ENCODE measurements around the gene SLIRP.
"Not testable (repeated sequence)": the region's sequence is repeated elsewhere in the genome, so short reads cannot be mapped to it uniquely, and the experiment has no call there.

The SLIRP gene

DNA sequence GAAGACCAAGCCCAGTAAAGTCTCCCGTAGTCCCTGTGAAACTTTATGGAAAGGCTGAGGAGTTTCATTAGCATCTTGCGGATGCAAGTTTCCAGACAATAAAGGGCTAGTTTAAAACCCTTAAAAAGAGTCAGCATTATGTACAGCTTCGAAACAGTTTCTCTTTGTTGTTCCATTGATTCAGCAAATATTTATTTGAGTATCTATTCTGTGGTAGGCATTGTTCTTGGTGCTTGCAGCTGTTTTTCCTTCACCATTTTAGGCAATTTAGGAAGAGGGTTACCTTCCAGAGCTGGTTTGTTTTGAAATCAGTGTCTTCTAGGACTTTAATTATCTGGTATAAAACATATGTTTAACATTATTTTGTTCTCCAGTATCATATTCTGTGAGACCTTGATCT is 1.5 kb downstream of the SLIRP start:
- DNase-seq (ENCODE audit: low spot score in 2 of 2) (no peak), ATAC-seq (replicated peaks; ENCODE audit: extremely low read depth, poor library complexity, severe bottlenecking) (no peak)
- Mint-ChIP-seq H3K27me3 (no peaks in the 10 kb centered on the region), H3K27ac (ENCODE audit: low read depth) (no peak overlapping the region), H3K9me3 (no peaks in the 10 kb centered on the region), H3K4me3 (peak overlapping the region; percentile 87), H3K4me1 (peaks cover 34% of the 10 kb centered on the region), H3K36me3 (ENCODE audit: insufficient read depth) (peaks cover 46% of the 10 kb centered on the region)

DNA sequence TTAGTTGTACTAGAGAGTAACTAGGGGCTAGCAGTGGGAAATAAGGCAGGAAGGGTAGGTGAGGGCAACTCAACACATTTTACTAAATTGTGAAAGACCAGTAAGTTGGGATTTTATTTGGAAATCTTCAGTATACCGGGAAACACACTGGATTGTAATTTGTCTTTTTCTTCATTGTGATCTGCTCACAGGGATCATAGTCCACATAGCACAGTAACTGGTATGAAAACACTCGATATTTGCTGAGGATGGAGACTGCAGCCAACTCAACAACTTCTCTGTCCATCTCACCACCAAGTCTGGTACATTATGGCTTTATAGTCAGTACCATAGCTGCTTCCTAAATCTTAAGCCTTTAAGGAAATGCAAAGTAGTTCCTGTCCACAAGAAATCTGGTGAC is 2.5 kb downstream of the SLIRP start:
- H3K4me1 Mint-ChIP-seq, result peaks cover 40% of the 10 kb centered on the region
- no peak overlapping the region for H3K27ac Mint-ChIP-seq (ENCODE audit: low read depth)
- no peaks in the 10 kb centered on the region for H3K27me3 Mint-ChIP-seq
- H3K4me3 Mint-ChIP-seq, result no peak overlapping the region
- H3K36me3 Mint-ChIP-seq (ENCODE audit: insufficient read depth), result peaks cover 54% of the 10 kb centered on the region
- no peaks in the 10 kb centered on the region for H3K9me3 Mint-ChIP-seq
- ATAC-seq (replicated peaks; ENCODE audit: extremely low read depth, poor library complexity, severe bottlenecking) (no peak), DNase-seq (ENCODE audit: low spot score in 2 of 2) (no peak)

DNA sequence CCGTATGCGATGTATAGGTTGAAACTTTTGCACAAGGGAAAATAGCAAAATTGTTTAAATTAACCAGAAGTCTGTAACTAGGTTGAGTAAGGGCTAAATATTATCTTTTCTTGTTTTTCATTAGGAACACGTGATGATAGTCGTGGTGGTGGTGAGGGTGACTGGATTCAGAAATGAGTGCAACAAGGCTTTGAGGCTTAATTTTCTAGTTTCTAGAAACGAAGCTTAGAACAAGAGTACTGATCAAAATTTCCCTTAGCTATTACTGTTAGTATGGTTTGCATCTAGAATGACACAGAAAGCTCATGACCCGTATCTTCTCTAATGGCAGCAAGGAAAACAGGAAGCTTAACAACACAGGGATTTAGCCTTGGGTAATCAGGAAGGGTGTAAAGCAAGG is 7.0 kb downstream of the SLIRP start:
- DNase-seq (ENCODE audit: low spot score in 2 of 2) (no peak), ATAC-seq (replicated peaks; ENCODE audit: extremely low read depth, poor library complexity, severe bottlenecking) (no peak)
- Mint-ChIP-seq H3K4me1 (peaks cover 12% of the 10 kb centered on the region), H3K27me3 (no peaks in the 10 kb centered on the region), H3K27ac (ENCODE audit: low read depth) (peak overlapping the region; percentile 58), H3K4me3 (no peak overlapping the region), H3K9me3 (no peaks in the 10 kb centered on the region), H3K36me3 (ENCODE audit: insufficient read depth) (peaks cover 80% of the 10 kb centered on the region)

DNA sequence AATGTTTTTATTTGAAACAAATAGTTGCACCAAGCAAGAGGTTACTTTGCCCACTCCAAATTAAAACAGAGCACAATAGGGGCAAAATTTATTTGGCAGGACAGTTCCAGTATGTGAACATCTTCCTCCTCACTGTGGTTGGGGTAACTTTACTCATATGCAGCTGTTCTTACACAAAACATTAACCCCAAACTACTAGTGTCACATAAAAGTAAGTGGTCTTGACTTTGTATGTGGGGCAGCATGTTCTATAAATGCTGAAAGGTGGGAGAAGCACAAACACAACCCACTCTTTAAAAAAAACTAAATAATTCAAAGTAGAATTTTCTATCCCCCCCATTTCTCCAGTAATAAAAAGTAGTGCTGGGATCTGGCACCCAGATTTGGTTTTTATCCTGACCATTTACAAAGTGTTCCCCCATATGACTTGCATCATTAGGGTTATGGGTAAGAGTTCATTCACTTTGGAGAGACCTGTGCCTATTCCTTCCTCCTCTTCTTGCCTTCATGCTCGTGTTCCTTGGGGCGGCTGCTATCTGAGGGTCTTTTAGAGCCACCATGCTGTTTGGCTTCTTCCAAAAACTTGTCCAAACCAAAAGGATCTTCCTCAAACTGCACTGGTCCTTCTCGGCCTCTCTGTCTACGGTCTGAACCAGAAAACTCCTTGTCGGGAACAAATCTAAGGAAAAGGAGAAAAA is 9.9 kb downstream of the SLIRP start:
- no peak overlapping the region for H3K27ac Mint-ChIP-seq (ENCODE audit: low read depth)
- H3K9me3 Mint-ChIP-seq, result no peaks in the 10 kb centered on the region
- ATAC-seq (replicated peaks; ENCODE audit: extremely low read depth, poor library complexity, severe bottlenecking) (no peak), DNase-seq (ENCODE audit: low spot score in 2 of 2) (no peak)
- peaks cover 7% of the 10 kb centered on the region for H3K4me1 Mint-ChIP-seq
- H3K36me3 Mint-ChIP-seq (ENCODE audit: insufficient read depth), result peaks cover 81% of the 10 kb centered on the region
- no peak overlapping the region for H3K4me3 Mint-ChIP-seq
- no peaks in the 10 kb centered on the region for H3K27me3 Mint-ChIP-seq

DNA sequence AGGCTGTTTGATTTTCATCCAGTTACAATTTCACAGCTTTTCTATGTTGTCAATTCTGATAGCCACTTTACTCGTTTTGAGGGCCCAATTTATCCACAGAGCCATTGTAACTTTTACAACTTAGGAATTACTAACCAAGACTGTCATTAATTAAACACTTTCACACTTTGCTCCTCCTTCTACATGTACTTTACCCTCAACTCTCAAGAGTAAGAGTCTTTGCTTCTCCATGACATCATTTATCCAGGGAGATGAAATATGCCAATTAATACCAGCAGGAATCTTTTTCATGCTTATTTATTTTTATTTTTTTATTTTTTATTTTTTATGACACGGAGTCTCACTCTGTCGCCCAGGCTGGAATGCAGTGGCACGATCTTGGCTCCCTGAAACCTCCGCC is 13.5 kb downstream of the SLIRP start:
- Mint-ChIP-seq H3K4me3 (no peak overlapping the region), H3K9me3 (no peaks in the 10 kb centered on the region), H3K36me3 (ENCODE audit: insufficient read depth) (peaks cover 78% of the 10 kb centered on the region), H3K27me3 (no peaks in the 10 kb centered on the region), H3K27ac (ENCODE audit: low read depth) (no peak overlapping the region), H3K4me1 (no peaks in the 10 kb centered on the region)
- ATAC-seq (replicated peaks; ENCODE audit: extremely low read depth, poor library complexity, severe bottlenecking) (no peak), DNase-seq (ENCODE audit: low spot score in 2 of 2) (no peak)

DNA sequence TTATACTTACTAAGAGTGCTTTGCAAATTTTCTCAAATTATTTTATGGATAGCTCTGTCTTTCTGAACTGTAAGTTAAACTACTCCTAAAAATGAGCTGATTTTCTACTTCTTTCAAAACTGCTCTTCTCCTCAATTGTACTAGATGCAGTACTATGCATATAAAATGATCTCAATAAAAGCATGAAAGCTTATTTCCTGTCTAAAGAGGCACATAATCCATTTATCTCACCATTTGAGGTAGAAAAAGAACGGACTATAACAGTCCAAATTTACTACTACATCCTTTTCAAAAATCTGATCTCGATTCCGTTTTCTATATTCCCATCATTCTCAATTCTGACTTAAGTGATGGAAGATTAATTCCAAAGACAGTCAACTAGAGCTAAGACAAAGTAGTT is 14.4 kb downstream of the SLIRP start:
- Mint-ChIP-seq H3K9me3 (no peaks in the 10 kb centered on the region), H3K27me3 (no peaks in the 10 kb centered on the region), H3K36me3 (ENCODE audit: insufficient read depth) (peaks cover 81% of the 10 kb centered on the region), H3K4me1 (no peaks in the 10 kb centered on the region), H3K27ac (ENCODE audit: low read depth) (no peak overlapping the region), H3K4me3 (no peak overlapping the region)
- no peak for DNase-seq (ENCODE audit: low spot score in 2 of 2)
- ATAC-seq (replicated peaks; ENCODE audit: extremely low read depth, poor library complexity, severe bottlenecking), result no peak

DNA sequence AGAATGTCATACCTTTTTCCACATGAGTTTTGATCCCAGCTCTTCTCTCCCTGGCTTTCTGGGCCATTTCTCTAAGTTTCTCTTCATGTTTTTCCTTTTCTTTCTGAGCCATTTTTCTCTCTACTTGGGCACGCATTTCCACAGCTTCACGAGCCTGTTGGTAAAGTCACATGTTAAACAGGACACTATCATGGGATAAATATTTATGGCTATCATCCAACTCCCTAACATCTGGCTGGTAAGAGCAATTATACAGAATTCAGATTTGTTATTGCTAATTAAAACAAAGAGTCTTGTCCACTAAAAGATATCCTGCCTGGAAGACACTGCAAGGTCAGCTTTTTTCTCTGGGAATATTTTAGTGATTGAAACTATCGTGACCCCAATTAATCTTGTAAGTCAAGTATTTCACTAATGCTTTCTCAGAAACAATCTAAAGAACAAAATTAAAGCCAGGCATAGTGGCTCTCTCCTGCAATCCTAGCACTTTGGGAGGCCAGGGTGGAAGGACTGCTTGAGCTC is 23.1 kb downstream of the SLIRP start:
- Mint-ChIP-seq H3K9me3 (no peaks in the 10 kb centered on the region), H3K27me3 (no peaks in the 10 kb centered on the region), H3K36me3 (ENCODE audit: insufficient read depth) (peaks cover 92% of the 10 kb centered on the region), H3K4me3 (no peak overlapping the region), H3K4me1 (peaks cover 11% of the 10 kb centered on the region), H3K27ac (ENCODE audit: low read depth) (peak overlapping the region; percentile 63)
- DNase-seq (ENCODE audit: low spot score in 2 of 2) (no peak), ATAC-seq (replicated peaks; ENCODE audit: extremely low read depth, poor library complexity, severe bottlenecking) (no peak)

DNA sequence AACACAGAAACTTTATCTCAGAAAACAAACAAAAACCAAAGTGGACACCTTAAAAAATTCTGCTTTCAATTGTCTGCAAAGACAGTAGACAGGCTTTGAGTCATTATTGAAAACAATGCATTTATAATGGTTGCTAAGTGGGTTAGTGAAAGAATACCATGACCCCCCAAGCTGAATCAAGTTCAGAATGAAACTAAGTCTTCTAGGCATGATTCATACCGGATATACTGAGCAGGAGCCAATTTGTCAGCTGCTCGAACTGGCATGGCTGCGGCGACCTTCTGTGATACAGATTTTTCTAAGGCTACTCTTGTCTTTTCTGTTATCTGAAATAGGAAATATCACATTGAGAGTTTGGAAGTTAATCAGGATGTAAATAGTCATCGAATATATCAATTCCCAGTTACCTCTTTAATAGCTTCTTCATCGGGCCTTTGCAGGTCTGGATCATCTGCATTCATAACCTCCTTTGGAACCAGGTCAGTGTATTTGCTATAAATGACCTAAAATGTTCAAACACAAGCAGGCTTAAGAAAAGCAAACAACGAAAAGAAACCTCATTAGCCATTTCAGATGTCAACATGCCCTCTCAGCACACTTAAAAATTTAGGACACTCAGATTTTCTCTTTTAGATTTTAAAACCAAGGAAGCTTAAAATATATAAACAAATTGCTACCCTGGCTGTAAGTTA is 30.8 kb downstream of the SLIRP start:
- no peak overlapping the region for H3K4me3 Mint-ChIP-seq
- ATAC-seq (replicated peaks; ENCODE audit: extremely low read depth, poor library complexity, severe bottlenecking) (peak; percentile 87), DNase-seq (ENCODE audit: low spot score in 2 of 2) (no peak)
- H3K36me3 Mint-ChIP-seq (ENCODE audit: insufficient read depth), result peaks cover 66% of the 10 kb centered on the region
- peaks cover 32% of the 10 kb centered on the region for H3K4me1 Mint-ChIP-seq
- H3K9me3 Mint-ChIP-seq, result no peaks in the 10 kb centered on the region
- no peaks in the 10 kb centered on the region for H3K27me3 Mint-ChIP-seq
- peak overlapping the region; percentile 74 for H3K27ac Mint-ChIP-seq (ENCODE audit: low read depth)

DNA sequence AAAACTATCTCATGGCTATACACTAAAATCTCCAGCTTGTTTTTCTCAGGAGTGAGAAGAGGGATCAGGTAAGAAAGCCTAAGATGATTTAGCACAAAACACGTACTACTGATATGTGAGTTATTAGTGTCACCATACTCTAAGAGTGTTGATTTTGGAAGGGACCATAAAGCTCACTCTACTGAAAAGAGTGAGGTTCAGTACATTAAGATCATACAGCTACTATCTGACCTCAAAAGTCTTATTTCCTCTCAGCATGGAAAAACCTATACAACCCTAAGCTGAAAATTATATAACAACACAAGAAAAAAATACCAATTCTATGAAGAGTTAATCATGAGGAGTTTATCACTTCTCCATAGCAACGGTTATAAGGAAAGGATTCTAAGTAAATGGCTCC is 33.5 kb downstream of the SLIRP start:
- peaks cover 57% of the 10 kb centered on the region for H3K36me3 Mint-ChIP-seq (ENCODE audit: insufficient read depth)
- H3K27me3 Mint-ChIP-seq, result no peaks in the 10 kb centered on the region
- H3K4me1 Mint-ChIP-seq, result peaks cover 40% of the 10 kb centered on the region
- DNase-seq (ENCODE audit: low spot score in 2 of 2) (no peak), ATAC-seq (replicated peaks; ENCODE audit: extremely low read depth, poor library complexity, severe bottlenecking) (no peak)
- H3K9me3 Mint-ChIP-seq, result no peaks in the 10 kb centered on the region
- no peak overlapping the region for H3K4me3 Mint-ChIP-seq
- peak overlapping the region; percentile 19 for H3K27ac Mint-ChIP-seq (ENCODE audit: low read depth)

DNA sequence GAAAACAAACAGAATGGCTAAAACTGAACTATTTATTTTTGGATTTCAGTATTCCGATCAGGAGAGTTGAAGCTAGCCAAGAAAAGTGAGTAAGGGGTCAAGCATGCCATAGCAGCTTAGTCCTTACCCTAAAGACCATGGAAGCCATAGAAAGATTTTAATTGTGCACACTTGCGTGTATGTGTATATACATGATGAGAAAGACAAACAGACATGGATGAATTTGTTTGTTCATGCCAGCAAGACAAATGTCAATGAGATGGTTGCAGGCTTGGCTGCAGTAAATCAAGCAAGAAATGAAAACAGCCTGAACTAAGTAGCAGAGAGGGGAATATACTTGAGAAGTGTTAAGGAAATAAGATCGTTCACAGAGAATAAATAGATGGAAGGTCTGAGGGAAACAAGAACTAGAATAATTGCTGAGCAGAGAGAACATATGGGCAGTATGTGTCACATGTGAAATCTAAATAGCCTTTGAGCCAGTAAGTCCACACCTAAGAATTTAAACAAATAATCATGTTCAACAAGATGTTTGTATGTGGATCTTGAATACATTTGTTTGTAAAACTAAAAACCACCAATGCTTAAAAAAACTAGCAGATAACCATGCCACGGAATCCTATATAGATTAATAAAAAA is 38.3 kb downstream of the SLIRP start:
- no peak for ATAC-seq (replicated peaks; ENCODE audit: extremely low read depth, poor library complexity, severe bottlenecking)
- H3K36me3 Mint-ChIP-seq (ENCODE audit: insufficient read depth), result peaks cover 65% of the 10 kb centered on the region
- H3K4me1 Mint-ChIP-seq, result peaks cover 43% of the 10 kb centered on the region
- H3K9me3 Mint-ChIP-seq, result no peaks in the 10 kb centered on the region
- no peak overlapping the region for H3K4me3 Mint-ChIP-seq
- no peak overlapping the region for H3K27ac Mint-ChIP-seq (ENCODE audit: low read depth)
- DNase-seq (ENCODE audit: low spot score in 2 of 2), result no peak
- no peaks in the 10 kb centered on the region for H3K27me3 Mint-ChIP-seq

DNA sequence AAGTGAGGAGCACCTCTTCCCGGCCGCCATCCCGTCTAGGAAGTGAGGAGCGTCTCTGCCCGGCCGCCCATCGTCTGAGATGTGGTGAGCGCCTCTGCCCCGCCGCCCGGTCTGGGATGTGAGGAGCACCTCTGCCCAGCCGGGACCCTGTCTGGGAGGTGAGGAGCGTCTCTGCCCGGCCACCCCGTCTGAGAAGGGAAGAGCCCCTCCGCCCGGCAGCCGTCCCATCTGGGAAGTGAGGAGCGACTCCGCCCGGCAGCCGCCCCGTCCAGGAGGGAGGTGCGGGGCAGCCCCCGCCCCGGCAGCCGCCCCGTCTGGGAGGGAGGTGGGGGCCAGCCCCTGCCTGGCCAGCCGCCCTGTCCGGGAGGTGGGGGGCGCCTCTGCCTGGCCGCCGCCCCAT is 39.5 kb downstream of the SLIRP start:
- not testable (repeated sequence) for H3K4me3 Mint-ChIP-seq; ATAC-seq (replicated peaks; ENCODE audit: extremely low read depth, poor library complexity, severe bottlenecking); H3K9me3 Mint-ChIP-seq; DNase-seq (ENCODE audit: low spot score in 2 of 2); H3K27me3 Mint-ChIP-seq; H3K27ac Mint-ChIP-seq (ENCODE audit: low read depth)
- H3K36me3 Mint-ChIP-seq (ENCODE audit: insufficient read depth), result peaks cover 65% of the 10 kb centered on the region
- H3K4me1 Mint-ChIP-seq, result peaks cover 33% of the 10 kb centered on the region

DNA sequence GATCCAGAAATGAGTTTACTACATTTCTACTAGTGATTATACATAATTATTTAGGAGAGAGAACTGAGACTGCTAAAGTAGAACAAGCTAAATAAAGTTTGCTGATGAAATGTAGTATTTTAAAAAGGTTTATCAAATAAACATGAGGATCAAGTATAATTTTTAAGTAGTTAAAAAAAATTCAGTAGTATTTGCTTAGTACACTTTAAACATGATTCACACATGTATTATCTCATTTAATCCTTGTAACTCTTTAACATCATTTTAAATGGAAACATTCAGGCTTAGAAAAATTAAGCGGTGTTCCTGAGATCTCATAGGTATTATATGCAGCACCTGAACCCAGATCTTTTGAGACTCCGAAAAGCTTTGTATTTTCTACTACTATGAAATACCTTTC is 44.4 kb downstream of the SLIRP start:
- H3K27ac Mint-ChIP-seq (ENCODE audit: low read depth), result no peak overlapping the region
- peaks cover 34% of the 10 kb centered on the region for H3K4me1 Mint-ChIP-seq
- H3K36me3 Mint-ChIP-seq (ENCODE audit: insufficient read depth), result peaks cover 67% of the 10 kb centered on the region

More for the DNA sequence above, 44.4 kb downstream of the SLIRP start:
- Mint-ChIP-seq H3K9me3 (no peaks in the 10 kb centered on the region), H3K27me3 (no peaks in the 10 kb centered on the region), H3K4me3 (no peak overlapping the region)
- DNase-seq (ENCODE audit: low spot score in 2 of 2), result no peak
- no peak for ATAC-seq (replicated peaks; ENCODE audit: extremely low read depth, poor library complexity, severe bottlenecking)
